Fibroblast of lung (primary cell): ENCODE results near the gene ADAMTS14.

Experiments used
- EZH2 ChIP-seq: IDR thresholded peaks from 2 replicates; pipeline ENCODE4 v1.5.1; 2012; ENCODE audit warnings: low read length, control low read depth, mild to moderate bottlenecking; ENCODE audit errors: missing control alignments
- TF ChIP-seq, protein P1 (sequence below), 2 donors: IDR thresholded peaks in 1 of 2; conservative IDR thresholded peaks in 1 of 2; 1 replicate in 1 of 2; 2 replicates in 1 of 2; pipeline ENCODE4 v1.5.1; 2011 to 2012; ENCODE audit warnings: low read length in 2 of 2, control low read depth in 1 of 2, inconsistent platforms in 1 of 2, low read depth in 1 of 2, mild to moderate bottlenecking in 1 of 2

DNA sequence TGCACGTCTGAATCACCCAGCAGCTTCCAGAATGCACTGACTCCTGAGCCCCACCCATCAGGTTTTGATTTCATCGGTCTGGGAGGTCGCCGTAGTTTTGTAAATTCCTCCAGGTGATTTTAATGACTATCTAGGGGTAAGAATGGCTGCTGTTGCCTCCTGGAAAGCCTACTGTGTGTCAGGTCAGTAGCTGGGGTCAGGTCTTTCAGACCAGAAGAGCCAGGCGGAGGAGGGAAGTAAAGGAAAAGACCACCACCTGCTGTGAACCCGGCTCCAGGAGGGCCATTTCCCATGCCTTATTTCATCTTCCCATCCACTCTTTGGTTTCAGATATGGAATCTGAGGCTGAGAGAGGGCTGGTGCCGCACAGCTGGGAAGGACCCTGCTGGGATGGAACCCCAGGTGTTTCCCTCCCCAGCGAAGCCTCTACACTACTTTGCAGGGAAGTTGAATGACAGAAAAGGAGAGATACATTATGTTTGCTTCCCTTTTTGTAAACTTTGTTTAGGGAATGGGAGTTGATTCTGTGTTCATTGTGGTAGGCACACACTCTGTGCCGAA, 19.8 kb downstream of the ADAMTS14 start:
- TF ChIP-seq, protein P1, sequence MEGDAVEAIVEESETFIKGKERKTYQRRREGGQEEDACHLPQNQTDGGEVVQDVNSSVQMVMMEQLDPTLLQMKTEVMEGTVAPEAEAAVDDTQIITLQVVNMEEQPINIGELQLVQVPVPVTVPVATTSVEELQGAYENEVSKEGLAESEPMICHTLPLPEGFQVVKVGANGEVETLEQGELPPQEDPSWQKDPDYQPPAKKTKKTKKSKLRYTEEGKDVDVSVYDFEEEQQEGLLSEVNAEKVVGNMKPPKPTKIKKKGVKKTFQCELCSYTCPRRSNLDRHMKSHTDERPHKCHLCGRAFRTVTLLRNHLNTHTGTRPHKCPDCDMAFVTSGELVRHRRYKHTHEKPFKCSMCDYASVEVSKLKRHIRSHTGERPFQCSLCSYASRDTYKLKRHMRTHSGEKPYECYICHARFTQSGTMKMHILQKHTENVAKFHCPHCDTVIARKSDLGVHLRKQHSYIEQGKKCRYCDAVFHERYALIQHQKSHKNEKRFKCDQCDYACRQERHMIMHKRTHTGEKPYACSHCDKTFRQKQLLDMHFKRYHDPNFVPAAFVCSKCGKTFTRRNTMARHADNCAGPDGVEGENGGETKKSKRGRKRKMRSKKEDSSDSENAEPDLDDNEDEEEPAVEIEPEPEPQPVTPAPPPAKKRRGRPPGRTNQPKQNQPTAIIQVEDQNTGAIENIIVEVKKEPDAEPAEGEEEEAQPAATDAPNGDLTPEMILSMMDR (conservative IDR thresholded peaks at IDR 0.05 in 1 of 2, IDR thresholded peaks at IDR 0.05 in 1 of 2; ENCODE audit: low read depth in 1 of 2, low read length in 2 of 2): no peak
- TF ChIP-seq EZH2: no peak
